Measurements from ENCODE around the gene RAX2. TPM values are rescaled to one million over a fixed set of nuclear protein-coding genes. Genes with fewer than 3 reads are reported as not detected.

The RAX2 gene
- total and polyA plus RNA-seq, 7 donors, result not detected

DNA sequence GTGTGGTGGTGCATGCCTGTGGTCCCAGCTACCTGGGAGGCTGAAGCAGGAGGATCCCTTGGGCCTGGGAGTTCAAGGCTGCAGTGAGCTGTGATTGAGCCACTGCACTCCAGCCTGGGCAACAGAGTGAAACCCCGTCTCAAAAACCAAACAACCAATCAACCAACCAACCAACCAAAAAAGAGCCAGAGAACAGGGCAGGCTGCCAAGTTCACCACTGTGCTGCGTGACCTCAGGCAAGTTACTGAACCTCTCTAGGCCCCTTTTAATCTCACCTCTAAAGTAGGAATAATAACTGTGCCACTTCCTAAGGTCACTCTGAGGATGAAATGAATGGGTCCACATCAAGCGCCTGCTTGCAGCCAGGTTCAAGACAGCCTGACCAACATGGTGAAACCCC, 46.9 kb downstream of the RAX2 start:
- TF ChIP-seq, protein P1, sequence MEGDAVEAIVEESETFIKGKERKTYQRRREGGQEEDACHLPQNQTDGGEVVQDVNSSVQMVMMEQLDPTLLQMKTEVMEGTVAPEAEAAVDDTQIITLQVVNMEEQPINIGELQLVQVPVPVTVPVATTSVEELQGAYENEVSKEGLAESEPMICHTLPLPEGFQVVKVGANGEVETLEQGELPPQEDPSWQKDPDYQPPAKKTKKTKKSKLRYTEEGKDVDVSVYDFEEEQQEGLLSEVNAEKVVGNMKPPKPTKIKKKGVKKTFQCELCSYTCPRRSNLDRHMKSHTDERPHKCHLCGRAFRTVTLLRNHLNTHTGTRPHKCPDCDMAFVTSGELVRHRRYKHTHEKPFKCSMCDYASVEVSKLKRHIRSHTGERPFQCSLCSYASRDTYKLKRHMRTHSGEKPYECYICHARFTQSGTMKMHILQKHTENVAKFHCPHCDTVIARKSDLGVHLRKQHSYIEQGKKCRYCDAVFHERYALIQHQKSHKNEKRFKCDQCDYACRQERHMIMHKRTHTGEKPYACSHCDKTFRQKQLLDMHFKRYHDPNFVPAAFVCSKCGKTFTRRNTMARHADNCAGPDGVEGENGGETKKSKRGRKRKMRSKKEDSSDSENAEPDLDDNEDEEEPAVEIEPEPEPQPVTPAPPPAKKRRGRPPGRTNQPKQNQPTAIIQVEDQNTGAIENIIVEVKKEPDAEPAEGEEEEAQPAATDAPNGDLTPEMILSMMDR (IDR thresholded peaks at IDR 0.05), result no peak
- intact Hi-C loops (cut with DNase I), result no loop called here

DNA sequence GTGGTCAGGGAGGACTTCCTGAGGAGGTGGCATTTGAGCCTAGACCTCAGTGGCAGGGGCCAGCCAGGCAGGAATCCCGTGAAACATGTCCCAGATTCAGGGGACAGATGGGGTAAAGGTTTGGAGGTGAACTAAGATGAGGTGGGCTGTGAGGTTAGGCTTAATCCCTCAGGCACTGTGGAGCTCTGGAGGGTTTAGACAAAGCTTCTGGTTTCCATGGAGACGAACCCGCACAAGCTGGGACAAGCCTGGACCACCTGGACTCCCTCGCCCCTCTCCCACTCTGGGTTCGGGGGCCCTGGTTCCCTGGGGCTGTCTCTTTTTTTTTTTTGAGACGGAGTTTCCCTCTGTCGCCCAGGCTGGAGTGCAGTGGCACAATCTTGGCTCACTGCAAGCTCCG, 48.1 kb downstream of the RAX2 start:
- WGBS, 3 donors, result 16 to 24% (median 19%) methylated on average over 7 to 8 of the region's 8 CpGs
- peaks cover 0 to 48% (median 20%) of the 10 kb centered on the region in 3 donors for H3K27me3 ChIP-seq (ENCODE audit: insufficient read depth in 3 of 3, low read length in 2 of 3)

More for the DNA sequence above, 46.9 kb downstream of the RAX2 start:
- H3K27me3 ChIP-seq (ENCODE audit: insufficient read depth in 3 of 3, low read length in 2 of 3), result peaks cover 0 to 37% (median 18%) of the 10 kb centered on the region in 3 donors
- no peaks in the 10 kb centered on the region for H3K9me3 ChIP-seq
- DNase-seq (no peak), ATAC-seq (no peak)
- no peak overlapping the region for H3K27ac ChIP-seq
- whole genome bisulfite sequencing, 3 donors, result 46 to 56% (median 55%) methylated on average over 3 of the region's 3 CpGs
- H3K4me3 ChIP-seq, result no peak overlapping the region
- no peaks in the 10 kb centered on the region for H3K36me3 ChIP-seq (ENCODE audit: insufficient read depth in 1 of 2, low read depth in 1 of 2)
- no peaks in the 10 kb centered on the region for H3K4me1 ChIP-seq

DNA sequence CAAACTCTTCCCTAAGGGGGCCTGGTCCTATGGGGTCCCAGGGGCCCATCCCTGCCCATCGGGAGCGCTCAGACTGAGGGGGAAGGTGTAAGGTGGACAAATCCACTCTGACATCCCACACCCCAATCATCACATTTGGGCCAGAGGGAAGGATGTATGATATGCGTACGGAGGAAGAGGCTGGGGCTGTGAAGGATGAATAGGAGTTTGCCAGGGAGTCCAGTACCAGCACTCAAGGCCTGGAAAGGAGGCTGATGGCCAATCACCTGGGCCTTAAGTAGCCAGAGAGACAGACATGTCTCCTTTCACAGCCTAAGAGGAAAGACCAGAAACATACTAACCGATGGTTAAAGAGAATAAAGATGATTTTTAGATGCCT, 48.9 kb downstream of the RAX2 start:
- H3K27me3 ChIP-seq (ENCODE audit: insufficient read depth in 3 of 3, low read length in 2 of 3), result peaks cover 0 to 53% (median 20%) of the 10 kb centered on the region in 3 donors
- TF ChIP-seq, protein P1 (IDR thresholded peaks at IDR 0.05), result no peak
- no peaks in the 10 kb centered on the region for H3K9me3 ChIP-seq
- H3K4me3 ChIP-seq, result no peak overlapping the region
- 75 to 86% (median 82%) methylated on average over 3 to 5 of the region's 5 CpGs for WGBS, 3 donors
- ATAC-seq, result no peak
- DNase-seq, result no peak
- H3K27ac ChIP-seq, result no peak overlapping the region
- no peaks in the 10 kb centered on the region for H3K36me3 ChIP-seq (ENCODE audit: insufficient read depth in 1 of 2, low read depth in 1 of 2)
- intact Hi-C loops (cut with DNase I), result no loop called here
- no peaks in the 10 kb centered on the region for H3K4me1 ChIP-seq

More for the DNA sequence above, 48.1 kb downstream of the RAX2 start:
- Histone ChIP-seq H3K27ac (no peak overlapping the region), H3K9me3 (no peaks in the 10 kb centered on the region), H3K36me3 (ENCODE audit: insufficient read depth in 1 of 2, low read depth in 1 of 2) (no peaks in the 10 kb centered on the region), H3K4me3 (no peak overlapping the region), H3K4me1 (no peaks in the 10 kb centered on the region)
- TF ChIP-seq, protein P1 (IDR thresholded peaks at IDR 0.05), result no peak
- intact Hi-C loops (cut with DNase I), result no loop called here
- no peak for ATAC-seq
- no peak for DNase-seq

DNA sequence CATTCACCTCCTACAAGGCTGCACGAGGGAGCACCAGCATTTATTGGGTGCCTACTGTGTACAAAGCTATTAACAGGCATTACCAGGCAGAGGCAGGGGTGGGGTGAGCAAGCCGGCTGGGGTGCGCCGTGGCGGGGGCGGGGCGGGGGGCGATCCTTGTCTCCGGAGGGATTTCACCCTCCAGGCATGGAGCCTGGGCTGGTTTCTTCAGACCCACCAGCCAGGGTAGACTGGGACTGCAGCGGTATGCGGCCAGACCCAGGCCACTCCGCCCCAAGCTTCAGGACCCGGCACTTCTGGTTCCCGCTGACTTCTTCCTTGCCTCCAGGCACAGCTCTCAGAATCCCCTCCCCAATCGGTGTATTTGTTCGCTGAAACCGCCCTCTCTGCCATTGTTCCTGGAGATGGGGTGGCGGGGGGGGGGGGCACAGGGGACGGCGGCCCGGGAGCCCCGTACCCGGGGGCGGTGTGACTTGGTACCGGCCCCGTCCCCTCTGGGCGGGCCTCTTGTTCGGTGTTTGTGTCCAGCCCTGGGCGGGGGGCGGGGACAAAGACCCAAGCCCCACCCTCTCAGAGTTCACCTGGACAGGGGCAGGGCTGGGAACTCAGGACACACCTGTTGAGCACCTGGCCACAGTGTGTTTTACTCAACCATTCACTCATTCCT, 49.5 kb downstream of the RAX2 start:
- H3K27me3 ChIP-seq (ENCODE audit: insufficient read depth in 3 of 3, low read length in 2 of 3), result peaks cover 0 to 53% (median 20%) of the 10 kb centered on the region in 3 donors
- no peak for ATAC-seq

More for the DNA sequence above, 49.5 kb downstream of the RAX2 start:
- DNase-seq, result no peak
- intact Hi-C loops (cut with DNase I), result no loop called here
- Histone ChIP-seq H3K27ac (no peak overlapping the region), H3K4me1 (no peaks in the 10 kb centered on the region), H3K9me3 (no peaks in the 10 kb centered on the region), H3K4me3 (no peak overlapping the region), H3K36me3 (ENCODE audit: insufficient read depth in 1 of 2, low read depth in 1 of 2) (no peaks in the 10 kb centered on the region)
- WGBS, 3 donors, result 2 to 4% (median 3%) methylated on average over 17 to 30 of the region's 30 CpGs
- TF ChIP-seq, protein P1 (IDR thresholded peaks at IDR 0.05), result no peak

All from psoas muscle (tissue), 8 donors.